DOHH2 (cell line): ENCODE results near the gene L1CAM.
A peak's percentile ranks its signal among the peaks of the same experiment; 100 is the strongest.

Source experiments
- H3F3A ChIP-seq: fragments of 200-600 bp; sonication (generic), shearing (Covaris generic); 2 replicates; pipeline ENCODE4 v1.6.0; 2016; ENCODE audit warnings: antibody characterized with exemption, mild to moderate bottlenecking; ENCODE audit not compliant: control insufficient read depth, insufficient read depth
- H3K27ac ChIP-seq: fragments of 200-600 bp; sonication (generic); 2 replicates; pipeline ENCODE4 v1.5.1; 2014; ENCODE audit warnings: low read depth, mild to moderate bottlenecking, low read length, moderate library complexity
- H3K27me3 ChIP-seq: fragments of 200-600 bp; sonication (generic); 2 replicates; pipeline ENCODE4 v1.6.1; 2014; ENCODE audit warnings: mild to moderate bottlenecking, low read length, mixed read lengths; ENCODE audit not compliant: control insufficient read depth
- H3K36me3 ChIP-seq: fragments of 200-600 bp; sonication (generic); 2 replicates; pipeline ENCODE4 v1.6.1; 2014; ENCODE audit warnings: mild to moderate bottlenecking, low read length, moderate library complexity, mixed read lengths; ENCODE audit not compliant: control insufficient read depth
- H3K4me1 ChIP-seq: fragments of 200-600 bp; sonication (generic); 2 replicates; pipeline ENCODE4 v1.6.1; 2014; ENCODE audit warnings: mild to moderate bottlenecking, low read length, mixed read lengths; ENCODE audit not compliant: control insufficient read depth
- H3K4me2 ChIP-seq: fragments of 200-600 bp; sonication (generic); 2 replicates; pipeline ENCODE4 v1.6.0; 2014; ENCODE audit warnings: mild to moderate bottlenecking, low read length, moderate library complexity
- H3K4me3 ChIP-seq: fragments of 200-600 bp; sonication (generic); 2 replicates; pipeline ENCODE4 v1.5.1; 2014; ENCODE audit warnings: mild to moderate bottlenecking, low read length, mixed read lengths
- H3K79me2 ChIP-seq: fragments of 200-600 bp; sonication (generic); 2 replicates; pipeline ENCODE4 v1.6.1; 2014; ENCODE audit warnings: mild to moderate bottlenecking, low read length, mixed read lengths; ENCODE audit not compliant: control insufficient read depth
- H3K9me2 ChIP-seq: fragments of 200-600 bp; sonication (generic); replicated peaks from 2 replicates; pipeline ENCODE4 v1.6.1; 2014; ENCODE audit warnings: mild to moderate bottlenecking, low read length, mixed read lengths; ENCODE audit not compliant: control insufficient read depth
- H3K9me3 ChIP-seq: fragments of 200-600 bp; sonication (generic); 2 replicates; pipeline ENCODE4 v1.6.1; 2014; ENCODE audit warnings: antibody characterized with exemption, low read length, mixed read lengths; ENCODE audit not compliant: control insufficient read depth, insufficient read depth
- H4K20me1 ChIP-seq: fragments of 200-600 bp; sonication (generic); 2 replicates; pipeline ENCODE4 v1.6.0; 2014; ENCODE audit warnings: low read depth, mild to moderate bottlenecking, antibody characterized with exemption, low read length, moderate library complexity; ENCODE audit not compliant: control insufficient read depth, insufficient read depth
- CTCF ChIP-seq: fragments of 200-600 bp; sonication (generic); IDR thresholded peaks from one replicate; pipeline ENCODE4 v1.5.1; 2014; ENCODE audit warnings: antibody characterized with exemption, mild to moderate bottlenecking, low read depth, low read length; ENCODE audit not compliant: poor library complexity, severe bottlenecking
- EZH2phosphoT487 ChIP-seq: fragments of 200-600 bp; sonication (generic); IDR thresholded peaks from 2 replicates; pipeline ENCODE4 v1.6.1; 2017; ENCODE audit warnings: borderline replicate concordance, mild to moderate bottlenecking, antibody characterized with exemption, low read length, moderate library complexity, mixed read lengths

L1CAM gene

DNA sequence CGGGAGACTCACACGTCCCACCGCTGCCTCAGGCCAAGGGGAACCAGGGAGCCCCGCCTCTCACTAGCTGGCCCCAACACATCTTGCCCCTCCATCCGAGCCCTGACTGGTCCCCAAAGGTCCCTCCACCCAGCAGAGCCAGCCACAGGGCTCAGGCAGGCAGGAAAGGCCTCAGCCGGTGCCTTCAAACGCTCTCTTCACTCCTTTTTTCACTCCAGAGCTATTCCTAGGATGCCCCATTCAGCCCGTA, 41.6 kb upstream of the L1CAM start:
- Histone ChIP-seq H4K20me1 (no peaks in the 10 kb centered on the region), H3K4me1 (peaks cover 45% of the 10 kb centered on the region)

DNA sequence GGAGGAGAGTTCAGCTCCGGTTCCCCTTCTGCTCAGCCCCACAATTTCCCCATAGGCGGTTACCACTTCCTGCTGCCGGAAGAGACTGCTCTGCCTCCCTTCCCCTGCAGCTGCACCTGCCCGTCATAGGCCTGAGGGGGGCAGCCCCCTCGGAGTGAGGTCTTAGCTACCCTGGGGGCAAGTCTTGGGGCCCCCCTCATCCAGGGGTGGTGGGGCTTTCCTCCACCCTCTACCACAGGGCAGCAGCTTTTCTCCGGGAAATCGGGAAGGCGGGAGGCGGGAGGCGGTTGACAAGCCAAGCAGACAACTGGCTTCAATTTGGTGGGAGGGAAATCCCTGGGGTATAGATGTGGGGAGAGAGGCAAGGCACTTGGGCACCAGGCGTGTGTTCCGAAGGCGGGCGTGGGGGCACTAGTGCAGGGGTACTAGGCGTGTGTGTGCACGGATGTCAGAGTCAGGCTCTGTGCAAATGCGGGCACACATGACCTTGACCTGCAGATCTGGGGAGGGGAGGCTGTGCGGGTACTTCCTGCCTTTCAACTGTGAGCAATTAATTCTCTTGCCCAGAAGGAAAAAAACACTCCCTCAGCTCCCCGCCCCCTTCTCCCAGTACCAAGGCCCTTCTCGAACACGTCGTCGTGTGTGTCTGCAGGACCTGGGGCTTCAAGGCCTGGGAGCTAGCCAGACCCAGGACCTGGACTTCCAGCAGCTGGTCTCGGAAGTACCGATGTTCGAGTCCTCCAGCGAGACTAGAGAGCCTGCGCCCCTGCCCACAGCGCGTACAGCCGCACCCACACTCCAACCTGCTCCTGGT, 41.1 kb upstream of the L1CAM start:
- peaks cover 9% of the 10 kb centered on the region; the same call in 1 of the 2 replicates for H3F3A ChIP-seq
- H3K9me3 ChIP-seq, result no peaks in the 10 kb centered on the region
- peaks cover 50% of the 10 kb centered on the region for H3K36me3 ChIP-seq
- H3K27me3 ChIP-seq, result no peaks in the 10 kb centered on the region
- H3K4me2 ChIP-seq, result peak overlapping the region; percentile 98
- H3K4me3 ChIP-seq, result peak overlapping the region; percentile 98
- peak overlapping the region; percentile 100 for H3K27ac ChIP-seq
- H3K79me2 ChIP-seq, result peaks cover 41% of the 10 kb centered on the region
- TF ChIP-seq CTCF (peak; percentile 12), EZH2phosphoT487 (no peak)
- no peaks in the 10 kb centered on the region for H3K9me2 ChIP-seq
- H4K20me1 ChIP-seq, result no peaks in the 10 kb centered on the region
- H3K4me1 ChIP-seq, result peaks cover 45% of the 10 kb centered on the region

More for the DNA sequence above, 41.6 kb upstream of the L1CAM start:
- Histone ChIP-seq H3K4me2 (peak overlapping the region; percentile 98), H3K36me3 (peaks cover 56% of the 10 kb centered on the region), H3K9me2 (no peaks in the 10 kb centered on the region), H3K27ac (peak overlapping the region; percentile 100), H3K79me2 (peaks cover 36% of the 10 kb centered on the region), H3K27me3 (no peaks in the 10 kb centered on the region), H3K9me3 (no peaks in the 10 kb centered on the region), H3K4me3 (peak overlapping the region; percentile 98), H3F3A (peaks cover 9% of the 10 kb centered on the region; the same call in 1 of the 2 replicates)
- no peak for TF ChIP-seq CTCF
- no peak for TF ChIP-seq EZH2phosphoT487

DNA sequence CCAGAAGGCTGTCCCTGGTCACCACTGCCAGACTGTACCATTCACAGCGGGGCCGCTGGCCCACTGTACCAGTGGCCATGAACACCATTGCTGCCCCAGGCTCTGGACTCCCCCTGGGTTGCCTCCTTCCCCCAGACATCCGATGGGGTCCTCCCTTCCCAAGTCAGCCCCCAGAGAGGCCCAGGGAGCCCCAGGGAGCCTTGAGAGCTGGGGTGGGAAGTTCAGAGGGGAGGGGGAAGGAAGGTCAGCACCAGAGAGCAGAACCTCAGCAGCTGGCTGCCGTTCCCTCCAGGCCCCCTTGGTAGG, 40.5 kb upstream of the L1CAM start:
- Histone ChIP-seq H3K9me2 (no peaks in the 10 kb centered on the region), H3K27me3 (no peaks in the 10 kb centered on the region), H3K9me3 (no peaks in the 10 kb centered on the region), H3K4me2 (peak overlapping the region; percentile 98), H4K20me1 (no peaks in the 10 kb centered on the region), H3K4me1 (peaks cover 45% of the 10 kb centered on the region), H3K4me3 (peak overlapping the region; percentile 98), H3K79me2 (peaks cover 41% of the 10 kb centered on the region), H3K27ac (peak overlapping the region; percentile 100), H3K36me3 (peaks cover 48% of the 10 kb centered on the region), H3F3A (peaks cover 9% of the 10 kb centered on the region; the same call in 1 of the 2 replicates)
- TF ChIP-seq EZH2phosphoT487 (no peak), CTCF (no peak)
